ENCODE results near the gene PARD3.

The PARD3 gene

DNA sequence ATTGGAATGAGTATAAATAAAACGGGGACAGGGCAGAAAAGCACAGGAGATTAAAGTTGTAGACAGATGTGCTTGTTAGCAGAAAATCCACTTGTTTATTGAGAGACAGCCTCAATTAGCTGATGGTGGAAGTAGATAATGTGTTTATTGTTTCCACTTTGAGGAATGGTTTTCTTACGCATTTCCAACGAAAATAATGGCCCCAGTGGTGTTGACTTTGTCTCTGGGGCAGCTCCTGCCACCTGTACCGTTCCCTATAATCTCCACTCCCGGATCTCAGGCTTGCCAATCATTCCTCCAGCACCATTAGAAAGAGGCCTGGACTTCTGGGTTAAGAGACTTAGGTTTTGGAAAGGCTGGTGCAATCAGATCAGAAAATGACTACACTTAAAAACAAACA, 638.7 kb downstream of the PARD3 start:
- no peak for TF ChIP-seq EZH2phosphoT487 (conservative IDR thresholded peaks at IDR 0.05; ENCODE audit: low read length)
- TF ChIP-seq, protein P1, sequence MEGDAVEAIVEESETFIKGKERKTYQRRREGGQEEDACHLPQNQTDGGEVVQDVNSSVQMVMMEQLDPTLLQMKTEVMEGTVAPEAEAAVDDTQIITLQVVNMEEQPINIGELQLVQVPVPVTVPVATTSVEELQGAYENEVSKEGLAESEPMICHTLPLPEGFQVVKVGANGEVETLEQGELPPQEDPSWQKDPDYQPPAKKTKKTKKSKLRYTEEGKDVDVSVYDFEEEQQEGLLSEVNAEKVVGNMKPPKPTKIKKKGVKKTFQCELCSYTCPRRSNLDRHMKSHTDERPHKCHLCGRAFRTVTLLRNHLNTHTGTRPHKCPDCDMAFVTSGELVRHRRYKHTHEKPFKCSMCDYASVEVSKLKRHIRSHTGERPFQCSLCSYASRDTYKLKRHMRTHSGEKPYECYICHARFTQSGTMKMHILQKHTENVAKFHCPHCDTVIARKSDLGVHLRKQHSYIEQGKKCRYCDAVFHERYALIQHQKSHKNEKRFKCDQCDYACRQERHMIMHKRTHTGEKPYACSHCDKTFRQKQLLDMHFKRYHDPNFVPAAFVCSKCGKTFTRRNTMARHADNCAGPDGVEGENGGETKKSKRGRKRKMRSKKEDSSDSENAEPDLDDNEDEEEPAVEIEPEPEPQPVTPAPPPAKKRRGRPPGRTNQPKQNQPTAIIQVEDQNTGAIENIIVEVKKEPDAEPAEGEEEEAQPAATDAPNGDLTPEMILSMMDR (IDR thresholded peaks at IDR 0.05; ENCODE audit: insufficient read depth, low read length, poor library complexity, severe bottlenecking): no peak
- Histone ChIP-seq H3K79me2 (ENCODE audit: insufficient read depth, low read length) (no peaks in the 10 kb centered on the region), H3K4me3 (ENCODE audit: insufficient read depth, low read length, poor library complexity, severe bottlenecking) (no peak overlapping the region), H3F3A (ENCODE audit: insufficient read depth) (no peaks in the 10 kb centered on the region), H3K27me3 (ENCODE audit: low read length) (no peaks in the 10 kb centered on the region), H3K9me2 (replicated peaks; ENCODE audit: insufficient read depth, low read length) (no peaks in the 10 kb centered on the region), H3K9me3 (ENCODE audit: insufficient read depth, low read length) (no peaks in the 10 kb centered on the region), H2AFZ (ENCODE audit: low read depth, low read length, severe bottlenecking) (no peak overlapping the region), H3K4me2 (ENCODE audit: low read depth, low read length, poor library complexity, severe bottlenecking) (no peak overlapping the region), H4K20me1 (ENCODE audit: low read depth, low read length) (no peaks in the 10 kb centered on the region), H3K9ac (ENCODE audit: low read length) (no peak overlapping the region), H3K27ac (ENCODE audit: low read depth, low read length) (no peak overlapping the region), H3K36me3 (ENCODE audit: low read length) (no peaks in the 10 kb centered on the region)

DNA sequence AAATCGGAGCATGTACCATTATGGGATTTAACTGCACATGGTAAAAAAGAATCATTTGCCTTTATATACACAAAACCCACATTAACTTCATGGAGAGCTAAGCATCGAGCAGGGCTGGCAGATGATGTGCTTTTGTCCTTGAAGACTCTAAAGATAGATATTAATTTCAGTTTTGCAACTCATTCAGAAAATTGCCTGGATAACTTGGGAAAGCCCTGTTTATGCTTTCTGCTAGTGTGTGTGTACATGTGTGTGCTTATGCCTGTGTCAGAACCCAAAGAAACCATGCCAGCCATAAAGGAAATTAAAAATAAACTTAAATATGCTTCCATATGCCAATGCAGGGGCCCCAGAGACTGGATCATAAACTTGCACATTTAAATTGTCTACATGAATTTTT, 640.0 kb downstream of the PARD3 start:
- no peak for TF ChIP-seq EZH2phosphoT487 (conservative IDR thresholded peaks at IDR 0.05; ENCODE audit: low read length)
- TF ChIP-seq, protein P1 (IDR thresholded peaks at IDR 0.05; ENCODE audit: insufficient read depth, low read length, poor library complexity, severe bottlenecking): no peak
- Histone ChIP-seq H3K36me3 (ENCODE audit: low read length) (no peaks in the 10 kb centered on the region), H3K4me2 (ENCODE audit: low read depth, low read length, poor library complexity, severe bottlenecking) (no peak overlapping the region), H3K27ac (ENCODE audit: low read depth, low read length) (no peak overlapping the region), H3K27me3 (ENCODE audit: low read length) (no peaks in the 10 kb centered on the region), H4K20me1 (ENCODE audit: low read depth, low read length) (no peaks in the 10 kb centered on the region), H3K4me3 (ENCODE audit: insufficient read depth, low read length, poor library complexity, severe bottlenecking) (no peak overlapping the region), H3K9me2 (replicated peaks; ENCODE audit: insufficient read depth, low read length) (no peaks in the 10 kb centered on the region), H2AFZ (ENCODE audit: low read depth, low read length, severe bottlenecking) (no peak overlapping the region), H3K9me3 (ENCODE audit: insufficient read depth, low read length) (no peaks in the 10 kb centered on the region), H3K9ac (ENCODE audit: low read length) (no peak overlapping the region), H3K79me2 (ENCODE audit: insufficient read depth, low read length) (no peaks in the 10 kb centered on the region), H3F3A (ENCODE audit: insufficient read depth) (no peaks in the 10 kb centered on the region)

DNA sequence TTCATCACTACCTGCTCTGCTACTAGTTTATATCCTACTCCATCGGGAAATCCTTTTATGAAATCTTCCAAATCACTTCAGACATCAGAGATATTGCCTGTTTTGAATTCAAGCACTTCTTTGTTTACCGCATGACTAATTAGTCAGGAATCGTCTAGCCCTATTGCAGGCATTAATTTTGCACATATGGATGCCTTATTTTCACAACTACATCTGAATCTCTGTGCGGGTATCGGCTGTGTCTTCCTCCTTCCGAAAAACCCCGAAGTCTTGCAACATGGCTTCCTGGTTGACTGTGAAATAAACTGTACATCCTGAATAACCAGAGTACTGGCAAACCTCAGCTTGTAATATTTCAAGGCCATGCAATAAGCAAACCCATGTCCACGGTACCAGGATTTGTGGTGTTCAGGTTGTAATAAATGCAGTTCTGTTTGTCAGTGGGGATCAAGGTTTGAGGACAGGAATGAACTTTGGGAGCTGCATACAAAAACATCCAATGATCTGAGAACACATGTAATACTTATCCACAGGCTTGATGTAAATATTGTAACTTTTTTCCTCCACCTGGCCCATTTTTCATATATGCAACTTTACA, 642.1 kb downstream of the PARD3 start:
- TF ChIP-seq, protein P1 (IDR thresholded peaks at IDR 0.05; ENCODE audit: insufficient read depth, low read length, poor library complexity, severe bottlenecking): no peak
- TF ChIP-seq EZH2phosphoT487 (conservative IDR thresholded peaks at IDR 0.05; ENCODE audit: low read length): no peak
- Histone ChIP-seq H3K4me2 (ENCODE audit: low read depth, low read length, poor library complexity, severe bottlenecking) (no peak overlapping the region), H3K9ac (ENCODE audit: low read length) (no peak overlapping the region), H4K20me1 (ENCODE audit: low read depth, low read length) (no peaks in the 10 kb centered on the region), H2AFZ (ENCODE audit: low read depth, low read length, severe bottlenecking) (no peak overlapping the region), H3K9me2 (replicated peaks; ENCODE audit: insufficient read depth, low read length) (no peaks in the 10 kb centered on the region), H3K79me2 (ENCODE audit: insufficient read depth, low read length) (no peaks in the 10 kb centered on the region), H3K27ac (ENCODE audit: low read depth, low read length) (no peak overlapping the region), H3K9me3 (ENCODE audit: insufficient read depth, low read length) (no peaks in the 10 kb centered on the region), H3K27me3 (ENCODE audit: low read length) (no peaks in the 10 kb centered on the region), H3F3A (ENCODE audit: insufficient read depth) (no peaks in the 10 kb centered on the region), H3K4me3 (ENCODE audit: insufficient read depth, low read length, poor library complexity, severe bottlenecking) (no peak overlapping the region), H3K36me3 (ENCODE audit: low read length) (no peaks in the 10 kb centered on the region)
